NB4 (cell line): ENCODE results near the gene TEKT2.

Experiments
- POLR2A ChIP-seq: IDR thresholded peaks from 2 replicates; pipeline ENCODE4 v1.6.1; 2011; ENCODE audit warnings: mild to moderate bottlenecking; ENCODE audit not compliant: insufficient read length; ENCODE audit errors: extremely low read depth
- TF ChIP-seq, protein P1 (sequence below): IDR thresholded peaks from 2 replicates; pipeline ENCODE4 v1.6.1; 2011; ENCODE audit warnings: low read depth, low read length
- TF ChIP-seq, protein P2 (sequence below): IDR thresholded peaks from one replicate; pipeline ENCODE4 v1.5.1; 2012; ENCODE audit warnings: low read depth, low read length

DNA sequence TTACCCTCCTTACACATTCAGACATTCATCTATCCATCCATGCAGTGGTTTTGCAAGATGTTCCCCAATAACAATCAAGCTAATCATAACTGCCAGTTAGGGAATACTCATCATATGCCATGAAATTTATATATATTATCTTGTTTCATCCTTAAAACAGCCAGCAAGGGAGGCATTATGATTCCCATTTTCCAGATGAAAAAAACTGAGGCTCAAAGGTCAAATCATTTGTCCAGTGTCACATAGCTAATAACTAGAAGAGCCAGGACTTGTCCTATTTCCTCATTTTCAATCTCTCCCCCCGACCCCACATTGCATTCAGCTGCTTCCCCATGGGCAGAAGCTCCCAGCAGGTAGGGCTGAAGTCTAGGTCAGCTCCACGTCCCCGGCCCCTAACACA is 48.1 kb downstream of the TEKT2 start:
- no peak for TF ChIP-seq POLR2A
- TF ChIP-seq, protein P1, sequence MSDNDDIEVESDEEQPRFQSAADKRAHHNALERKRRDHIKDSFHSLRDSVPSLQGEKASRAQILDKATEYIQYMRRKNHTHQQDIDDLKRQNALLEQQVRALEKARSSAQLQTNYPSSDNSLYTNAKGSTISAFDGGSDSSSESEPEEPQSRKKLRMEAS = no peak
- TF ChIP-seq, protein P2, sequence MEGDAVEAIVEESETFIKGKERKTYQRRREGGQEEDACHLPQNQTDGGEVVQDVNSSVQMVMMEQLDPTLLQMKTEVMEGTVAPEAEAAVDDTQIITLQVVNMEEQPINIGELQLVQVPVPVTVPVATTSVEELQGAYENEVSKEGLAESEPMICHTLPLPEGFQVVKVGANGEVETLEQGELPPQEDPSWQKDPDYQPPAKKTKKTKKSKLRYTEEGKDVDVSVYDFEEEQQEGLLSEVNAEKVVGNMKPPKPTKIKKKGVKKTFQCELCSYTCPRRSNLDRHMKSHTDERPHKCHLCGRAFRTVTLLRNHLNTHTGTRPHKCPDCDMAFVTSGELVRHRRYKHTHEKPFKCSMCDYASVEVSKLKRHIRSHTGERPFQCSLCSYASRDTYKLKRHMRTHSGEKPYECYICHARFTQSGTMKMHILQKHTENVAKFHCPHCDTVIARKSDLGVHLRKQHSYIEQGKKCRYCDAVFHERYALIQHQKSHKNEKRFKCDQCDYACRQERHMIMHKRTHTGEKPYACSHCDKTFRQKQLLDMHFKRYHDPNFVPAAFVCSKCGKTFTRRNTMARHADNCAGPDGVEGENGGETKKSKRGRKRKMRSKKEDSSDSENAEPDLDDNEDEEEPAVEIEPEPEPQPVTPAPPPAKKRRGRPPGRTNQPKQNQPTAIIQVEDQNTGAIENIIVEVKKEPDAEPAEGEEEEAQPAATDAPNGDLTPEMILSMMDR = no peak
